HCT116 (cell line): ENCODE results near the gene TCF20.

Experiments used
- EGR1 ChIP-seq: IDR thresholded peaks from 2 replicates; pipeline ENCODE4 v1.6.1; 2012; ENCODE audit warnings: low read depth
- POLR2A ChIP-seq: IDR thresholded peaks from 2 replicates; pipeline ENCODE4 v1.7.0; 2011; ENCODE audit warnings: borderline replicate concordance; ENCODE audit not compliant: insufficient read depth, insufficient read length; ENCODE audit errors: extremely low read depth
- TF ChIP-seq, protein P1 (sequence below), 3 experiments: fragments of 200-600 bp in 1 of 3; sonication (generic) in 1 of 3; IDR thresholded peaks in 2 of 3; conservative IDR thresholded peaks in 1 of 3; 2 replicates each; pipeline ENCODE4 v1.5.1; 2012 to 2017; ENCODE audit warnings: low read depth in 2 of 3, low read length in 2 of 3, antibody characterized with exemption in 1 of 3, borderline replicate concordance in 1 of 3, control low read depth in 1 of 3, mild to moderate bottlenecking in 1 of 3, mixed read lengths in 1 of 3, mixed run types in 1 of 3, moderate library complexity in 1 of 3; ENCODE audit not compliant: insufficient read depth in 1 of 3
- TF ChIP-seq, protein P2 (sequence below): IDR thresholded peaks from 2 replicates; pipeline ENCODE4 v1.6.1; 2012; ENCODE audit warnings: low read depth

DNA sequence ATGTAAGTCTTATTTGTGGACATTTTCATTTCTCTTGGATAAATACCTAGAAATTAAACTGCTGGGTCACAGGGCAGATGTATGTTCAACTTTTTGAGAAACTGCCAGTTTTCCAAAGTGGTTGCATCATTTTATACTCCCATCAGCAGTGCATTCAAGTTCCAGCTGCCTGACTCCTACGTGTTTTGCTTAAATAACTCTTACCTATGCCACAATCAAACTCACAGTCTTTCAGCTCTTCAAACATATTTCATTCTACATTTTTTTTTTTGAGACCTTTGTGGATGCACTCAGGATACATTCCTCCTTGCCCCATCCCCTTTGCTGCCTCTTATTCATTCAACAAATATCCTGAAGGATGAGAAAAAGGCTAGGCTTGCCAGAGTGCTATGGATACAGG lies 9.2 kb downstream of the TCF20 start:
- TF ChIP-seq, protein P1, sequence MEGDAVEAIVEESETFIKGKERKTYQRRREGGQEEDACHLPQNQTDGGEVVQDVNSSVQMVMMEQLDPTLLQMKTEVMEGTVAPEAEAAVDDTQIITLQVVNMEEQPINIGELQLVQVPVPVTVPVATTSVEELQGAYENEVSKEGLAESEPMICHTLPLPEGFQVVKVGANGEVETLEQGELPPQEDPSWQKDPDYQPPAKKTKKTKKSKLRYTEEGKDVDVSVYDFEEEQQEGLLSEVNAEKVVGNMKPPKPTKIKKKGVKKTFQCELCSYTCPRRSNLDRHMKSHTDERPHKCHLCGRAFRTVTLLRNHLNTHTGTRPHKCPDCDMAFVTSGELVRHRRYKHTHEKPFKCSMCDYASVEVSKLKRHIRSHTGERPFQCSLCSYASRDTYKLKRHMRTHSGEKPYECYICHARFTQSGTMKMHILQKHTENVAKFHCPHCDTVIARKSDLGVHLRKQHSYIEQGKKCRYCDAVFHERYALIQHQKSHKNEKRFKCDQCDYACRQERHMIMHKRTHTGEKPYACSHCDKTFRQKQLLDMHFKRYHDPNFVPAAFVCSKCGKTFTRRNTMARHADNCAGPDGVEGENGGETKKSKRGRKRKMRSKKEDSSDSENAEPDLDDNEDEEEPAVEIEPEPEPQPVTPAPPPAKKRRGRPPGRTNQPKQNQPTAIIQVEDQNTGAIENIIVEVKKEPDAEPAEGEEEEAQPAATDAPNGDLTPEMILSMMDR (IDR thresholded peaks at IDR 0.05 in 2 of 3, conservative IDR thresholded peaks at IDR 0.05 in 1 of 3; ENCODE audit: borderline replicate concordance in 1 of 3, insufficient read depth in 1 of 3, low read depth in 2 of 3, low read length in 2 of 3), result no peak
- TF ChIP-seq EGR1, result no peak
- no peak for TF ChIP-seq POLR2A
- TF ChIP-seq, protein P2, sequence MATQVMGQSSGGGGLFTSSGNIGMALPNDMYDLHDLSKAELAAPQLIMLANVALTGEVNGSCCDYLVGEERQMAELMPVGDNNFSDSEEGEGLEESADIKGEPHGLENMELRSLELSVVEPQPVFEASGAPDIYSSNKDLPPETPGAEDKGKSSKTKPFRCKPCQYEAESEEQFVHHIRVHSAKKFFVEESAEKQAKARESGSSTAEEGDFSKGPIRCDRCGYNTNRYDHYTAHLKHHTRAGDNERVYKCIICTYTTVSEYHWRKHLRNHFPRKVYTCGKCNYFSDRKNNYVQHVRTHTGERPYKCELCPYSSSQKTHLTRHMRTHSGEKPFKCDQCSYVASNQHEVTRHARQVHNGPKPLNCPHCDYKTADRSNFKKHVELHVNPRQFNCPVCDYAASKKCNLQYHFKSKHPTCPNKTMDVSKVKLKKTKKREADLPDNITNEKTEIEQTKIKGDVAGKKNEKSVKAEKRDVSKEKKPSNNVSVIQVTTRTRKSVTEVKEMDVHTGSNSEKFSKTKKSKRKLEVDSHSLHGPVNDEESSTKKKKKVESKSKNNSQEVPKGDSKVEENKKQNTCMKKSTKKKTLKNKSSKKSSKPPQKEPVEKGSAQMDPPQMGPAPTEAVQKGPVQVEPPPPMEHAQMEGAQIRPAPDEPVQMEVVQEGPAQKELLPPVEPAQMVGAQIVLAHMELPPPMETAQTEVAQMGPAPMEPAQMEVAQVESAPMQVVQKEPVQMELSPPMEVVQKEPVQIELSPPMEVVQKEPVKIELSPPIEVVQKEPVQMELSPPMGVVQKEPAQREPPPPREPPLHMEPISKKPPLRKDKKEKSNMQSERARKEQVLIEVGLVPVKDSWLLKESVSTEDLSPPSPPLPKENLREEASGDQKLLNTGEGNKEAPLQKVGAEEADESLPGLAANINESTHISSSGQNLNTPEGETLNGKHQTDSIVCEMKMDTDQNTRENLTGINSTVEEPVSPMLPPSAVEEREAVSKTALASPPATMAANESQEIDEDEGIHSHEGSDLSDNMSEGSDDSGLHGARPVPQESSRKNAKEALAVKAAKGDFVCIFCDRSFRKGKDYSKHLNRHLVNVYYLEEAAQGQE, result no peak
